ENCODE data around the gene TMEM175. TPM values are rescaled to one million over a fixed set of nuclear protein-coding genes. Genes with fewer than 3 reads are reported as not detected.

Gene TMEM175
- total RNA-seq, 1 experiment from 2014 or later, result 25.7 TPM

GRCh38 chr4:1001561-1002130 is 69.4 kb downstream of the TMEM175 start:
- DNase-seq (ENCODE audit: low read depth), result no peak

GRCh38 chr4:1002131-1002630 is 69.9 kb downstream of the TMEM175 start:
- no peak for DNase-seq (ENCODE audit: low read depth)

- DNase-seq (ENCODE audit: low read depth), result no peak
Observed at GRCh38 chr4:1002631-1003251, 70.5 kb downstream of the TMEM175 start.

DNA sequence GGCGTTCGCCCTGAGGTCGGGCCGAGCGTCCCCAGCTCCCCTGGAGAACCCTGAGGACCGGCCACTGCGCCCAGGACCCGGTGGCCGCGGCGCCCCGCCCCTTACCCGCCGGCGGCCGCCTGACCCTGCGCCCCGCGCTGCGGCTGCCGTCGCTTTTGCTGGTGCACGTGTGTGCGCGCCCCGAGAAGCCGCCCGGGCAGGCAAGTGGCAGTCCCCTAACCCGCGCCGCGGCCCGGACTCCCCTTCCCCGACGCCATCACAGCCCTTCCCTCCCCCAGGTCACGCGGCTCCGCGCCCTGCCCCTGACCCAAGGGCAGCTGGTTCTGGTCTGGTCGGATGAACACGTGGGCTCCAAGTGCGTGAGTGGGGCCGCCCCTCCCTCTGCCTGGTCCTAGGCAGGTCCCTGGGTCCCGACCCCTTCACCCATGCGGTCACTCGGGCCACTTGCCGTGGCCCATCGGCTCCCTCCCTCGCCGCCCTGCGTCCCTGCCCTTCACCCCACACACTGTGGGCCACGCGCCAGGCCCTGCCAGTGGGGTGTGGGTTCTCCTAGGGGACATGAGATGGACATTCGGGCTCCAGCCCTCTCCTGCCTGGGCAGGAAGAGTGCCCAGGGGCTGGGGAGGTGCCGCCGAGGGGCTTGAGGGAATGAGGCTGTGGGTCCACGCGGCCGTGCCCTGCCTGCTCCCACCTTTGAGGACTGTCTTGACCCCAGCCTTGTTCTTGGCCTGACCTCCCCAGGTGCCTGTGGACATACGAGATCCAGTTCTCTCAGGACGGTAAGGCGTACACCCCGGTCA is 71.2 kb downstream of the TMEM175 start:
- DNase-seq (ENCODE audit: low read depth), result no peak

DNA sequence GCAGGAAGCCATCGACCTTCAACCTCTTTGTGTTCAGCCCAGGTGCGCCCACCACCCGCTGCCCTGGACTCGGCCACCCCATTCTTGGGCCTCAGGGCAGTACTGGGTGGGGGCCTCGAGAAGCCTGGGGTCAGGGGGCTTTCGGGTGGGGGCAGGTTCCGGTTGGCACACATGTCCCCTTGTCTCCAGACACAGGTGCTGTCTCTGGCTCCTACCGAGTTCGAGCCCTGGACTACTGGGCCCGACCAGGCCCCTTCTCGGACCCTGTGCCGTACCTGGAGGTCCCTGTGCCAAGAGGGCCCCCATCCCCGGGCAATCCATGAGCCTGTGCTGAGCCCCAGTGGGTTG is 71.8 kb downstream of the TMEM175 start:
- DNase-seq (ENCODE audit: low read depth), result no peak

DNA sequence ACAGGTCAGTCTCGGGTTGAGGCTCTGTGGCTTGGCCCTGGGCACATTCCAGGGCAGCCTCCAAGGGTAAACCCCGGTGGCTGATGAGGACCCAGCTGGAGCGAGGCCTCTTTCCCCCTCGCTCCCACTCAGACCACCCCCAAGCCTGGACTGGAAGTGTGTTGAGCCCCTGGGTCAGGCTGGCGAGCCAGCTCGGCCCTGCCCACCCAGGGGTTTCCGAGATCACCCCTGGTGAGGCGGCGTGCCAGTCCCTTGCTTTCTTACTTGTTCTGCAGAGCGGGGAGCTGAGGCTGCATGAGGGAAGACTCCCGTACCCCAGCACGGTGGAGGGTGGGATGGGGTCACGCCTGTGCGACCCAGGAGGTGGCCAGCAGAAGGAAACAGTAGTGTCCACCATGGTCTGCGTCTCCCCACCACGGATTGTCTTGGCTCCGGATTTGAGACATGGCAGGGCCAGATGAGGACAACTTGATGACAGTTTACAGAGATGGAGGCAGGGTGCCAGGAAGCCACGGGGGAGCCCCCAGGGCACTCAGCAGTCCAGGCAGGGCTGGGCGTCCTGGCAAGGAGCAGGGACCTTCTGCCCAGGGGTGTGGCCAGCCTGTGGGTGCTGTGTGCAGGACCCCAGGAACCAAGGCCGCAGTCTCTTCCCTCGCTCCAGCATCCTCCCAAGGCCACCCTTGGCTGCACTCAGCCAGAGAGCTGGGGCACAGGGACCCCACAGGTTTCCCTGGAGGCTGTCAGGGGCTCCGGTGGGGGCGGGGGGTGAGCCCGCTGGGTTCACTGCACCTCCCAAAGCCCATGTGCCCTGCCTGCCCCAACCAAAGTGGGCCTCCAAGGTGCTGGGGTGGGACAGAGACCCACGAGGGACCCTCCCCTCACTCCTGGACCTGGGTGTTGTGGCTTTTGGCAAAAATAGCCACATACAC is 72.6 kb downstream of the TMEM175 start:
- DNase-seq (ENCODE audit: low read depth), result no peak

DNA sequence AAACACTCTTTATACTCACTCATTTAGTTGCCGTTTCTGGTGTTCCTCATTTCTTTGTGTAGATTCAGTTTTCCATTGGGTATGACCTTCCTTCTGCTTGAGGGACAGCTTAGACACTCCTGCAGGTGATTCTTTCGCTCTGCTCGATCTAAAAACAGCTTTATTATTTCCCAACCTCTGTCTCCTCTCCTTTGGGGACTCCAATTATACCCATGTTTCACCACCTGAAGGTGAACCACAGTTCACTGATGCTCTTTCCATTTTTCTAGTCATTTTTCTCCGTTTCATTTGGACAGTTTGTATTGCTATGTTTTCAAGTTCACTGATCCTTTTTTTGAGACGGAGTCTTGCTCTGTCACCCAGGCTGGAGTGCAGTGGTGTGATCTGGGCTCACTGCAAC is 74.6 kb downstream of the TMEM175 start:
- DNase-seq (ENCODE audit: low read depth), result no peak

Other genes with a start within 250 kb of the TMEM175 start
- 0.07 TPM in 1 of 2 replicates, not detected in the other for gene SLC49A3, start 243.3 kb upstream of the TMEM175 start, total RNA-seq (2014; rRNA removed; shearing (Covaris generic))
- gene PCGF3, start 226.6 kb upstream of the TMEM175 start, total RNA-seq (2014; rRNA removed; shearing (Covaris generic)), result 30.9 and 34.9 TPM in 2 replicates
- not detected in 2 replicates for gene CPLX1, start 106.3 kb upstream of the TMEM175 start, total RNA-seq (2014; rRNA removed; shearing (Covaris generic))
- 101 and 121 TPM in 2 replicates for gene GAK, start 144 bp upstream of the TMEM175 start, total RNA-seq (2014; rRNA removed; shearing (Covaris generic))
- gene DGKQ, start 41.1 kb downstream of the TMEM175 start, total RNA-seq (2014; rRNA removed; shearing (Covaris generic)), result 7.1 and 11.5 TPM in 2 replicates
- gene IDUA, start 54.6 kb downstream of the TMEM175 start, total RNA-seq (2014; rRNA removed; shearing (Covaris generic)), result 8.2 and 10.1 TPM in 2 replicates
- gene SLC26A1, start 60.9 kb downstream of the TMEM175 start, total RNA-seq (2014; rRNA removed; shearing (Covaris generic)), result 0.13 and 0.27 TPM in 2 replicates
- 49.4 and 62.9 TPM in 2 replicates for gene FGFRL1, start 79.2 kb downstream of the TMEM175 start, total RNA-seq (2014; rRNA removed; shearing (Covaris generic))
- not detected in 2 replicates for gene RNF212, start 181.1 kb downstream of the TMEM175 start, total RNA-seq (2014; rRNA removed; shearing (Covaris generic))
- 0.20 TPM in 1 of 2 replicates, not detected in the other for gene SPON2, start 240.1 kb downstream of the TMEM175 start, total RNA-seq (2014; rRNA removed; shearing (Covaris generic))

Measured in HT1080 (cell line).